Neural progenitor cell (in vitro differentiated cells): ENCODE data around the gene ADAMTSL5.

Experiments
- CTCF ChIP-seq: fragments of 200-600 bp; sonication (generic); IDR thresholded peaks from 2 replicates; pipeline ENCODE4 v1.5.1; 2017; ENCODE audit warnings: antibody characterized with exemption, mild to moderate bottlenecking
- EZH2 ChIP-seq: fragments of 200-600 bp; sonication (generic); IDR thresholded peaks from 2 replicates; pipeline ENCODE4 v1.6.1; 2017; ENCODE audit warnings: antibody characterized with exemption, mild to moderate bottlenecking, moderate library complexity
- EZH2phosphoT487 ChIP-seq: fragments of 200-600 bp; sonication (generic); IDR thresholded peaks from 2 replicates; pipeline ENCODE4 v1.6.1; 2017; ENCODE audit warnings: antibody characterized with exemption

- TF ChIP-seq CTCF (no peak), EZH2 (no peak), EZH2phosphoT487 (no peak)
These were observed 1.2 kb downstream of the ADAMTSL5 start for GRCh38 chr19:1511318-1512317.
